Sigmoid colon (tissue), 7 donors: ENCODE data around the gene BCAN. TPM values are rescaled to one million over a fixed set of nuclear protein-coding genes. Genes with fewer than 3 reads are reported as not detected.

ENCODE experiments used
- DNase-seq: peaks from one replicate; pipeline ENCODE4 v3.0.0-alpha.2; 2019
- H3K27ac ChIP-seq, 4 donors: fragments of 200-600 bp; sonication (generic); one replicate each; pipeline ENCODE4 v1.5.1; 2016 to 2019; ENCODE audit warnings: mild to moderate bottlenecking in 1 of 4
- H3K27me3 ChIP-seq, 3 donors: fragments of 200-600 bp; sonication (generic); one replicate each; pipeline ENCODE4 v1.5.1; 2019; ENCODE audit warnings: mild to moderate bottlenecking in 1 of 3
- H3K36me3 ChIP-seq, 4 donors: fragments of 200-600 bp; sonication (generic); one replicate each; pipeline ENCODE4 v1.5.1; 2016 to 2019
- H3K4me1 ChIP-seq, 4 donors: fragments of 200-600 bp; sonication (generic); one replicate each; pipeline ENCODE4 v1.5.1; 2017 to 2019
- H3K4me3 ChIP-seq, 4 donors: fragments of 200-600 bp; sonication (generic); one replicate each; pipeline ENCODE4 v1.5.1; 2017 to 2019; ENCODE audit warnings: mild to moderate bottlenecking in 2 of 4, moderate library complexity in 1 of 4
- H3K9me3 ChIP-seq, 4 donors: fragments of 200-600 bp in 3 of 4; sonication (generic) in 3 of 4; one replicate each; pipeline versions ENCODE4 v1.5.1 to v1.6.1; 2013 to 2019
- CTCF ChIP-seq, 4 experiments: fragments of 450-650 bp in 3 of 4; fragments of 200-600 bp in 1 of 4; IDR thresholded peaks; one replicate each; pipeline ENCODE4 v1.5.1; 2016 to 2019; ENCODE audit warnings: antibody characterized with exemption in 4 of 4, mild to moderate bottlenecking in 3 of 4, moderate library complexity in 2 of 4
- EP300 ChIP-seq, 4 donors: sonication (generic); formaldehyde crosslinking; IDR thresholded peaks; one replicate each; pipeline ENCODE4 v1.6.1; 2017; ENCODE audit warnings: antibody characterized with exemption in 4 of 4
- POLR2A ChIP-seq, 2 donors: fragments of 450-650 bp; IDR thresholded peaks; one replicate each; pipeline ENCODE4 v1.6.1; 2016; ENCODE audit warnings: antibody characterized with exemption in 2 of 2, mild to moderate bottlenecking in 2 of 2, moderate library complexity in 2 of 2
- POLR2AphosphoS5 ChIP-seq, 4 donors: sonication (generic); formaldehyde crosslinking; IDR thresholded peaks; one replicate each; pipeline ENCODE4 v1.6.1; 2017; ENCODE audit warnings: antibody characterized with exemption in 4 of 4
- WGBS, 2 donors: extraction: QIAGEN DNeasy Blood & Tissue Kit; methylation state at CpG; one replicate each; pipeline ENCODE4 v1.1.7; 2013; 5-methylcytosine and 5-hydroxymethylcytosine counted together
- intact Hi-C: fragments of 100-400 bp; cut with DNase I; formaldehyde crosslinking; loops from one replicate; pipeline ENCODE4 v1.15.1; 2023
- polyA plus RNA-seq, 3 donors: library from polyadenylated mRNA; stranded (reverse); fragments of 200-250 nt; gene quantifications; one replicate each; pipeline ENCODE4 v1.2.3, GENCODE V29; 2013
- total RNA-seq, 4 donors: library from RNA; depleted of rRNA; stranded (reverse); fragments of >200 nt; gene quantifications; one replicate each; pipeline ENCODE4 v1.1.0, GENCODE V29; 2016
- donor health status: healthy with polysubstance abuse.
- donor health status: Bipolar disorder and iron deficiency.
- donor health status: healthy.

BCAN gene
- total and polyA plus RNA-seq, 7 donors: 0.12 to 2.9 (median 2.1) TPM; not detected in 3

DNA sequence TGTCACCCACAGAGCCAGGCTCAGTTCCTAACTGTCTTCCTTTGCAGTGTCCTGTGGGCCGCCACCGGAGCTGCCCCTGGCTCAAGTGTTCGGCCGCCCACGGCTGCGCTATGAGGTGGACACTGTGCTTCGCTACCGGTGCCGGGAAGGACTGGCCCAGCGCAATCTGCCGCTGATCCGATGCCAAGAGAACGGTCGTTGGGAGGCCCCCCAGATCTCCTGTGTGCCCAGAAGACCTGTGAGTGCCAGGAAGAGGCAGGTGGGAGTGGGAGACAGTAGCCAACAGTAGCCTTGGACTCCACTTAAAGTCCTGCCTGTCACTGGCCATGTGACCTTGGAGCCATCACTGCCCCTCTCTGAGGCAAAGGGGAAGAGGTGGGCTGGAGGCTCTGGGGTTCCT is 16.6 kb downstream of the BCAN start:
- intact Hi-C loops: loop anchor here (2.0 to 5.0 kb wide), 2 partner anchors 76 to 201 kb away; no protein-coding TSS in a partner anchor
- peaks cover 0 to 9% (median 0%) of the 10 kb centered on the region in 3 donors for H3K27me3 ChIP-seq
- no peak overlapping the region for H3K4me3 ChIP-seq
- peaks cover 0 to 66% (median 60%) of the 10 kb centered on the region in 4 donors for H3K4me1 ChIP-seq
- no peak overlapping the region for H3K27ac ChIP-seq
- TF ChIP-seq CTCF (IDR thresholded peaks at IDR 0.05) (no peak), POLR2AphosphoS5 (IDR thresholded peaks at IDR 0.05) (no peak), EP300 (IDR thresholded peaks at IDR 0.05) (no peak), POLR2A (IDR thresholded peaks at IDR 0.05) (no peak)
- 91 to 93% methylated on average over 14 of the region's 14 CpGs for WGBS, 2 donors
- DNase-seq: no peak
- H3K36me3 ChIP-seq: no peaks in the 10 kb centered on the region
- H3K9me3 ChIP-seq: no peaks in the 10 kb centered on the region

DNA sequence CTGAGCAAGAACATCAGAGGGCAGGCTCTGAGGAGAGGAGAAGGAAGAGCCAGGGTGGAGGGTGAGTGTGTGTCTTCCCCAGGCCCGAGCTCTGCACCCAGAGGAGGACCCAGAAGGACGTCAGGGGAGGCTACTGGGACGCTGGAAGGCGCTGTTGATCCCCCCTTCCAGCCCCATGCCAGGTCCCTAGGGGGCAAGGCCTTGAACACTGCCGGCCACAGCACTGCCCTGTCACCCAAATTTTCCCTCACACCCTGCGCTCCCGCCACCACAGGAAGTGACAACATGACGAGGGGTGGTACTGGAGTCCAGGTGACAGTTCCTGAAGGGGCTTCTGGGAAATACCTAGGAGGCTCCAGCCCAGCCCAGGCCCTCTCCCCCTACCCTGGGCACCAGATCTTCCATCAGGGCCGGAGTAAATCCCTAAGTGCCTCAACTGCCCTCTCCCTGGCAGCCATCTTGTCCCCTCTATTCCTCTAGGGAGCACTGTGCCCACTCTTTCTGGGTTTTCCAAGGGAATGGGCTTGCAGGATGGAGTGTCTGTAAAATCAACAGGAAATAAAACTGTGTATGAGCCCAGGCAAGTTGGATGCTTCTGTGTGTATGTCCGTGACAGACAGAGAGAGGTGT is 17.1 kb downstream of the BCAN start:
- peaks cover 0 to 5% (median 0%) of the 10 kb centered on the region in 3 donors for H3K27me3 ChIP-seq
- H3K27ac ChIP-seq: no peak overlapping the region
- no peak overlapping the region for H3K4me3 ChIP-seq
- TF ChIP-seq CTCF (IDR thresholded peaks at IDR 0.05) (no peak), POLR2AphosphoS5 (IDR thresholded peaks at IDR 0.05) (no peak), EP300 (IDR thresholded peaks at IDR 0.05) (no peak)
- intact Hi-C loops: loop anchor here (2.0 to 5.0 kb wide), 2 partner anchors 76 to 202 kb away; no protein-coding TSS in a partner anchor
- no peak for DNase-seq
- H3K9me3 ChIP-seq: no peaks in the 10 kb centered on the region
- WGBS, 2 donors: 79 to 81% methylated on average over 10 of the region's 10 CpGs
- H3K4me1 ChIP-seq: peaks cover 0 to 72% (median 66%) of the 10 kb centered on the region in 4 donors
- no peaks in the 10 kb centered on the region for H3K36me3 ChIP-seq

DNA sequence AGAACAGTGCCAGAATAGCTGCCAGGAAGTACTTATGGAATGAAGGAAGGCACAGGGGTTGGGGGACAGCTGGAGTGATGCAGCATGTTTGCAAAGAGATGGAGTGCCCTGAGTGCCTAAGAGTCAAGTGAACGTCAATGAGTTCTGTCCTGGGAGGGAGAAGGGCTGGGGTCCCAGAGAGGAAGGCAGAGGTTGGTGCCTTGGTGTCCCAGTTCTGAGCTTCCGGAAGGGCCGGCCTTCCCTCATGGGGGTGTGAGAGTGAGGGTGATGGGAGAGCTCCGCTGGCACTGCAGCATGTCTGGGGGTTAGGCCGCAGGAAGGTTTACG is 17.7 kb downstream of the BCAN start:
- H3K4me3 ChIP-seq: peak overlapping the region in 1 of 4 donors; percentile 20
- no peaks in the 10 kb centered on the region for H3K9me3 ChIP-seq
- no peak for DNase-seq
- intact Hi-C loops: loop anchor here (2.0 to 5.0 kb wide), 2 partner anchors 77 to 202 kb away; no protein-coding TSS in a partner anchor
- H3K27me3 ChIP-seq: no peaks in the 10 kb centered on the region
- H3K27ac ChIP-seq: peak overlapping the region; percentile 77 to 86 (median 80)
- H3K36me3 ChIP-seq: no peaks in the 10 kb centered on the region
- WGBS, 2 donors: 27 to 33% methylated on average over 6 of the region's 6 CpGs
- TF ChIP-seq EP300 (IDR thresholded peaks at IDR 0.05): no peak
- TF ChIP-seq POLR2A (IDR thresholded peaks at IDR 0.05): no peak
- no peak for TF ChIP-seq CTCF (IDR thresholded peaks at IDR 0.05)
- no peak for TF ChIP-seq POLR2AphosphoS5 (IDR thresholded peaks at IDR 0.05)
- H3K4me1 ChIP-seq: peaks cover 0 to 78% (median 71%) of the 10 kb centered on the region in 4 donors

DNA sequence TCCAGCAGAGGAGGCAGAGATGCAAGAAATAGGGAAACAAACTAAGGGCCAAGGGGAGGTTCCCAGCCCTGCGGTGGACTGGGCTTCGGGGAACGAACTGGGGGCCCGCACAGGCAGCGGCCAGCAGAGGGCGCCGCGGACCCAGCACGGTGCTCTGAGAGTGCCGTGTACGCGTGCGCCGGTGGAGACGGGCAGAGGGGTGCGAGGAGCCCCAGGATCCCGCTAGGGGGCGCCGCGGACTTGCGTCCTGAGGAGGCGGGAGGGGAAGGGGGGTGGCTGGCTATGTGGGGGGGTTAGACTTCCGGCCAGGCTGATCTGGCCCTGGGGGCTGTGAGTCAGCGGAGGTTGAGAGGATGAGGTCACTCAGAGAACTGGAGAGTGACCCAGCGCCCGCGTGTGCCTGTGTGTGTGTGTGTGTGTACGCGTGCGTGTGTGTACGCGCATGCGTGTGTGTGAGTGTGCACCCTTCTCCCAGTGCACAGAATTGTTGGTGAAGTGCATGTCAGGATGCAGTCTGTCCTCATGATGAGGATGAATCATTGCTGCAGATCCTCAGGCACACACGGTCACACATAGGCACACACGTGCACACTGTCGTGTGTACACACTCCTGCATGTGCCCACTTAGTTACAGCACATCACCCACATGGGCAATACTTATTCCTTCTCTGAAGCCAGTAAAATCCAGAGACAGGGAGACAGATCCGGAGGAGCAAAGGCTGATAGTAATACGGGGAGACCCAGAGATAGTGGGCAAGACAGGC is 18.3 kb downstream of the BCAN start:
- peak; percentile 98 for DNase-seq
- peak overlapping the region in 2 of 4 donors; percentile 16 to 20 for H3K4me3 ChIP-seq
- H3K9me3 ChIP-seq: no peaks in the 10 kb centered on the region
- peak overlapping the region; percentile 77 to 86 (median 80) for H3K27ac ChIP-seq
- no peaks in the 10 kb centered on the region for H3K36me3 ChIP-seq
- TF ChIP-seq POLR2A (IDR thresholded peaks at IDR 0.05): no peak
- peak; percentile 98 to 100 (median 100) for TF ChIP-seq CTCF (IDR thresholded peaks at IDR 0.05)
- no peak for TF ChIP-seq EP300 (IDR thresholded peaks at IDR 0.05)
- peak in 3 of 4 donors; percentile 40 to 61 (median 45) for TF ChIP-seq POLR2AphosphoS5 (IDR thresholded peaks at IDR 0.05)
- 13 to 16% methylated on average over 38 of the region's 38 CpGs for WGBS, 2 donors
- intact Hi-C loops: loop anchor here (1.0 to 5.0 kb wide), 3 partner anchors 18 to 203 kb away; no protein-coding TSS in a partner anchor
- H3K4me1 ChIP-seq: peaks cover 0 to 83% (median 77%) of the 10 kb centered on the region in 4 donors
- no peaks in the 10 kb centered on the region for H3K27me3 ChIP-seq
